BLaER1 treated with 17β-estradiol and CSF1 and Interleukin-3, amounts not matched to agents 10 nM and 100 nM (cell line): ENCODE results near the gene ADGRB2.

ENCODE experiments used
- H3K27ac ChIP-seq, 11 experiments: shearing (Covaris generic); formaldehyde crosslinking; 2 replicates each; pipeline ENCODE4 v1.8.1; 2022
- H3K27me3 ChIP-seq, 11 experiments: shearing (Covaris generic); formaldehyde crosslinking; 2 replicates each; pipeline ENCODE4 v1.8.1; 2022
- H3K36me3 ChIP-seq, 11 experiments: shearing (Covaris generic); formaldehyde crosslinking; 2 replicates each; pipeline ENCODE4 v1.8.1; 2022
- H3K4me1 ChIP-seq, 10 experiments: shearing (Covaris generic); formaldehyde crosslinking; 2 replicates each; pipeline ENCODE4 v1.8.1; 2022
- H3K4me2 ChIP-seq, 11 experiments: shearing (Covaris generic); formaldehyde crosslinking; 2 replicates each; pipeline ENCODE4 v1.8.1; 2022
- H3K4me3 ChIP-seq, 10 experiments: shearing (Covaris generic); formaldehyde crosslinking; 2 replicates each; pipeline ENCODE4 v1.8.1; 2022
- H3K9ac ChIP-seq, 11 experiments: shearing (Covaris generic); formaldehyde crosslinking; 2 replicates each; pipeline ENCODE4 v1.8.1; 2022
- H3K9me3 ChIP-seq, 11 experiments: shearing (Covaris generic); formaldehyde crosslinking; replicated peaks in 1 of 11; 2 replicates each; pipeline ENCODE4 v1.8.1; 2022
- H4K20me1 ChIP-seq, 11 experiments: shearing (Covaris generic); formaldehyde crosslinking; 2 replicates each; pipeline ENCODE4 v1.8.1; 2022
- Cebpa-rat ChIP-seq, 11 experiments: shearing (Covaris generic); IDR thresholded peaks; 2 replicates each; pipeline ENCODE4 v1.8.1; 2022

The ADGRB2 gene

GRCh38 chr1:31700468-31701090 is 63.6 kb downstream of the ADGRB2 start:
- H3K4me1 ChIP-seq = peaks cover 35 to 55% (median 50%) of the 10 kb centered on the region in 10 experiments
- H3K9me3 ChIP-seq = no peaks in the 10 kb centered on the region
- H4K20me1 ChIP-seq = peaks cover 0 to 5% (median 0%) of the 10 kb centered on the region in 11 experiments; a peak in 1 of 22 replicates
- TF ChIP-seq Cebpa-rat (IDR thresholded peaks at IDR 0.05) = no peak
- peak overlapping the region in 5 of 11 experiments; percentile 23 to 58 (median 38); a peak in 5 of 22 replicates for H3K27ac ChIP-seq
- H3K36me3 ChIP-seq = no peaks in the 10 kb centered on the region
- H3K4me2 ChIP-seq = peak overlapping the region; percentile 43 to 92 (median 73)
- peak overlapping the region in 3 of 11 experiments; percentile 10 to 22 (median 21); a peak in 2 of 22 replicates for H3K9ac ChIP-seq
- H3K27me3 ChIP-seq = peaks cover 31 to 44% (median 35%) of the 10 kb centered on the region in 11 experiments
- H3K4me3 ChIP-seq = no peak overlapping the region

- H4K20me1 ChIP-seq = peaks cover 0 to 5% (median 0%) of the 10 kb centered on the region in 11 experiments; a peak in 1 of 22 replicates
- no peaks in the 10 kb centered on the region for H3K36me3 ChIP-seq
- H3K27ac ChIP-seq = 0 out of 22 replicates have a peak overlapping the region, but pooled peaks of 1 of the 11 experiments have one; percentile 1
- H3K9me3 ChIP-seq = no peaks in the 10 kb centered on the region
- no peak overlapping the region for H3K9ac ChIP-seq
- TF ChIP-seq Cebpa-rat (IDR thresholded peaks at IDR 0.05) = no peak
- peaks cover 24 to 43% (median 38%) of the 10 kb centered on the region in 10 experiments for H3K4me1 ChIP-seq
- H3K4me3 ChIP-seq = no peak overlapping the region
- peak overlapping the region in 9 of 11 experiments; percentile 11 to 92 (median 76); a peak in 14 of 22 replicates for H3K4me2 ChIP-seq
- peaks cover 24 to 32% (median 27%) of the 10 kb centered on the region in 11 experiments for H3K27me3 ChIP-seq
Measured at GRCh38 chr1:31699341-31699891, 64.7 kb downstream of the ADGRB2 start.

GRCh38 chr1:31697369-31697984 is 66.7 kb downstream of the ADGRB2 start:
- H3K9ac ChIP-seq = no peak overlapping the region
- H3K27ac ChIP-seq = no peak overlapping the region
- H3K27me3 ChIP-seq = peaks cover 4 to 13% (median 8%) of the 10 kb centered on the region in 11 experiments
- H3K4me1 ChIP-seq = peaks cover 18 to 38% (median 32%) of the 10 kb centered on the region in 10 experiments
- H4K20me1 ChIP-seq = peaks cover 0 to 3% (median 0%) of the 10 kb centered on the region in 11 experiments; a peak in 1 of 22 replicates
- no peak overlapping the region for H3K4me3 ChIP-seq
- H3K4me2 ChIP-seq = no peak overlapping the region
- H3K36me3 ChIP-seq = no peaks in the 10 kb centered on the region
- no peaks in the 10 kb centered on the region for H3K9me3 ChIP-seq
- TF ChIP-seq Cebpa-rat (IDR thresholded peaks at IDR 0.05) = no peak

GRCh38 chr1:31696242-31696641 is 67.9 kb downstream of the ADGRB2 start:
- Histone ChIP-seq H4K20me1 (no peaks in the 10 kb centered on the region; a peak in 1 of 22 replicates), H3K4me3 (no peak overlapping the region), H3K36me3 (no peaks in the 10 kb centered on the region), H3K9me3 (no peaks in the 10 kb centered on the region), H3K4me1 (peaks cover 14 to 31% (median 24%) of the 10 kb centered on the region in 10 experiments), H3K4me2 (no peak overlapping the region), H3K27me3 (peaks cover 0 to under 1% (median 0%) of the 10 kb centered on the region in 11 experiments; a peak in 2 of 22 replicates), H3K27ac (no peak overlapping the region), H3K9ac (no peak overlapping the region)
- no peak for TF ChIP-seq Cebpa-rat (IDR thresholded peaks at IDR 0.05)

GRCh38 chr1:31695327-31695726 is 68.8 kb downstream of the ADGRB2 start:
- Histone ChIP-seq H3K36me3 (no peaks in the 10 kb centered on the region), H3K4me3 (no peak overlapping the region), H3K4me1 (peaks cover 6 to 22% (median 16%) of the 10 kb centered on the region in 10 experiments), H4K20me1 (no peaks in the 10 kb centered on the region; a peak in 1 of 22 replicates), H3K27me3 (no peaks in the 10 kb centered on the region; a peak in 1 of 22 replicates), H3K27ac (no peak overlapping the region), H3K4me2 (no peak overlapping the region), H3K9me3 (no peaks in the 10 kb centered on the region), H3K9ac (no peak overlapping the region)
- TF ChIP-seq Cebpa-rat (IDR thresholded peaks at IDR 0.05) = no peak

GRCh38 chr1:31694964-31695313 is 69.2 kb downstream of the ADGRB2 start:
- Histone ChIP-seq H3K9ac (no peak overlapping the region), H3K4me1 (peaks cover 6 to 18% (median 15%) of the 10 kb centered on the region in 10 experiments), H3K27ac (no peak overlapping the region), H4K20me1 (no peaks in the 10 kb centered on the region; a peak in 1 of 22 replicates), H3K27me3 (no peaks in the 10 kb centered on the region; a peak in 1 of 22 replicates), H3K4me2 (no peak overlapping the region), H3K9me3 (no peaks in the 10 kb centered on the region), H3K36me3 (no peaks in the 10 kb centered on the region), H3K4me3 (no peak overlapping the region)
- no peak for TF ChIP-seq Cebpa-rat (IDR thresholded peaks at IDR 0.05)

GRCh38 chr1:31694069-31694963 is 69.8 kb downstream of the ADGRB2 start:
- Histone ChIP-seq H4K20me1 (no peaks in the 10 kb centered on the region; a peak in 1 of 22 replicates), H3K4me2 (no peak overlapping the region), H3K4me1 (peaks cover 10 to 16% (median 12%) of the 10 kb centered on the region in 10 experiments), H3K4me3 (no peak overlapping the region), H3K36me3 (no peaks in the 10 kb centered on the region), H3K27me3 (no peaks in the 10 kb centered on the region; a peak in 1 of 22 replicates), H3K9me3 (no peaks in the 10 kb centered on the region), H3K9ac (no peak overlapping the region), H3K27ac (no peak overlapping the region)
- no peak for TF ChIP-seq Cebpa-rat (IDR thresholded peaks at IDR 0.05)

- peaks cover under 1 to 14% (median 7%) of the 10 kb centered on the region in 10 experiments; a peak in 14 of 20 replicates for H3K4me1 ChIP-seq
- no peak for TF ChIP-seq Cebpa-rat (IDR thresholded peaks at IDR 0.05)
Measured at GRCh38 chr1:31693231-31693630, 70.9 kb downstream of the ADGRB2 start.

More at GRCh38 chr1:31693231-31693630, 70.9 kb downstream of the ADGRB2 start:
- Histone ChIP-seq H3K27me3 (no peaks in the 10 kb centered on the region; a peak in 1 of 22 replicates), H3K36me3 (no peaks in the 10 kb centered on the region), H3K4me2 (no peak overlapping the region), H3K9me3 (no peaks in the 10 kb centered on the region), H4K20me1 (no peaks in the 10 kb centered on the region; a peak in 1 of 22 replicates), H3K9ac (no peak overlapping the region), H3K27ac (no peak overlapping the region), H3K4me3 (no peak overlapping the region)
